GM18508 (cell line): Measurements from ENCODE around the gene POLR3B.

Experiments
- ATAC-seq: cut with Tn5 transposase; IDR thresholded peaks from one replicate; pipeline ENCODE4 v1.9.1; 2021; ENCODE audit warnings: moderate number of reproducible peaks; ENCODE audit not compliant: insufficient read depth, unreplicated experiment

The POLR3B gene

GRCh38 chr12:106389151-106389550 lies 31.6 kb downstream of the POLR3B start:
- ATAC-seq, result no peak

GRCh38 chr12:106392759-106393158 lies 35.2 kb downstream of the POLR3B start:
- no peak for ATAC-seq

GRCh38 chr12:106409878-106410277 lies 52.3 kb downstream of the POLR3B start:
- no peak for ATAC-seq

- ATAC-seq, result no peak
Observed at GRCh38 chr12:106412563-106412962, 55.0 kb downstream of the POLR3B start.

- no peak for ATAC-seq
Observed at GRCh38 chr12:106415134-106415533, 57.6 kb downstream of the POLR3B start.

GRCh38 chr12:106416273-106416672 lies 58.7 kb downstream of the POLR3B start:
- ATAC-seq, result no peak

- ATAC-seq, result no peak
Observed at GRCh38 chr12:106417926-106418910, 60.7 kb downstream of the POLR3B start.

GRCh38 chr12:106418970-106419369 lies 61.4 kb downstream of the POLR3B start:
- no peak for ATAC-seq

- ATAC-seq, result no peak
Observed at GRCh38 chr12:106423291-106423690, 65.7 kb downstream of the POLR3B start.

GRCh38 chr12:106425061-106425702 lies 67.6 kb downstream of the POLR3B start:
- no peak for ATAC-seq

- ATAC-seq, result no peak
Observed at GRCh38 chr12:106427917-106428316, 70.4 kb downstream of the POLR3B start.

GRCh38 chr12:106428384-106428783 lies 70.8 kb downstream of the POLR3B start:
- no peak for ATAC-seq

- no peak for ATAC-seq
Observed at GRCh38 chr12:106429043-106429552, 71.5 kb downstream of the POLR3B start.

GRCh38 chr12:106429636-106430035 lies 72.1 kb downstream of the POLR3B start:
- no peak for ATAC-seq

GRCh38 chr12:106431839-106432411 lies 74.4 kb downstream of the POLR3B start:
- no peak for ATAC-seq

- ATAC-seq, result no peak
Observed at GRCh38 chr12:106433055-106433454, 75.5 kb downstream of the POLR3B start.

GRCh38 chr12:106434526-106434925 lies 77.0 kb downstream of the POLR3B start:
- no peak for ATAC-seq

GRCh38 chr12:106436164-106436563 lies 78.6 kb downstream of the POLR3B start:
- ATAC-seq, result no peak

- ATAC-seq, result no peak
Observed at GRCh38 chr12:106442575-106442974, 85.0 kb downstream of the POLR3B start.

GRCh38 chr12:106445053-106445452 lies 87.5 kb downstream of the POLR3B start:
- ATAC-seq, result no peak

GRCh38 chr12:106445959-106446358 lies 88.4 kb downstream of the POLR3B start:
- ATAC-seq, result no peak
